Activated T-helper 1 cell treated with anti-CD3 and anti-CD28 coated beads, Interleukin-12 subunit alpha, Interleukin-12 subunit beta, Interleukin-2, Interleukin-4 antibody, amounts not matched to agents 30 ng/mL and 10 ng/mL and 1 ng/mL, durations not matched to agents 14 hours and 24 hours and 36 hours (primary cell): ENCODE results near the gene ERN1. TPM values are rescaled to one million over a fixed set of nuclear protein-coding genes. Genes with fewer than 3 reads are reported as not detected.

Experiments used
- DNase-seq: peaks from one replicate; pipeline ENCODE4 v3.0.0; 2021; ENCODE audit warnings: low spot score
- H3K27ac Mint-ChIP-seq: one replicate; pipeline ENCODE4 v1.8.0; 2021; ENCODE audit warnings: mild to moderate bottlenecking, mixed read lengths
- H3K27me3 Mint-ChIP-seq: one replicate; pipeline ENCODE4 v1.8.0; 2022; ENCODE audit warnings: mild to moderate bottlenecking, moderate library complexity, mixed read lengths; ENCODE audit not compliant: insufficient read depth
- H3K36me3 Mint-ChIP-seq: one replicate; pipeline ENCODE4 v1.8.0; 2021; ENCODE audit warnings: low read depth, mixed read lengths
- H3K4me1 Mint-ChIP-seq: one replicate; pipeline ENCODE4 v1.8.0; 2021; ENCODE audit warnings: low read depth, mixed read lengths
- H3K4me3 Mint-ChIP-seq: one replicate; pipeline ENCODE4 v1.8.0; 2021; ENCODE audit warnings: mild to moderate bottlenecking, moderate library complexity, mixed read lengths
- H3K9me3 Mint-ChIP-seq: one replicate; pipeline ENCODE4 v1.8.0; 2021; ENCODE audit warnings: mixed read lengths
- intact Hi-C: fragments of 100-400 bp; cut with micrococcal nuclease; formaldehyde crosslinking; loops from one replicate; pipeline ENCODE4 v1.15.1; 2024
- total RNA-seq: library from RNA; stranded (reverse); gene quantifications from 2 replicates; pipeline ENCODE4 v1.2.3, GENCODE V29; 2022

The ERN1 gene
- total RNA-seq, 1 donor from 2014 or later = 90.0 TPM

DNA sequence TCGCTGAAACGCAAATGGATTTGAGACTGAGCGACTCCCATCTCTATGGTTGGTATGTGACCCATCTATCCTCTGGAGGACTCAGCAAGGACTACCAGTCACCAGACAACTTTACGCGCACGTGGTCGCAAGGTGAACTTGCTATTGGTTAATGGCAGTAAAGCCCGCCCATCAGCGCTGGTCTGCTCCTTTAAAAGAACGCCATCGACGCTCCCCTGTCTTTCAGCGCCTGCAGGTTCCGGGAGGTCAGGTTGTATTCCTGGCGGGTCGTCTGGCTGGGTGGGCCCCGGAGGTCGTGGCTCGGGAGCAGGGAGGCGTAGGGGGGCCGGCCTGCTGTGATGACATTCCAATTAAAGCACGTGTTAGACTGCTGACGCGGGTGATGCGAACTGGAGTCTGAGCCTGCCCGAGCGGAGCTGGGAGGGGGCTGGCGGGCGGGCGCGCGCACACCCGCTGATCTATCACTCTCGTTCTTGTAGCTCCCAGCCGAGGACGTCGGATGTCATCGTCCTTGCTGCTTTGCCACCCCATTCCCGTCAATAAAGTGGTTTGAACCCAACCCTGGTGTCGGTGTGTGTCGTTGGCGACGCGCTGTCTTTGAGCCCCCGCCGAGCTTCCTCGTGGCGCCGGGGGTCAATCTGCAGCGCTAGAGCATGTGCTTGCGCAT lies 15.9 kb upstream of the ERN1 start:
- no peak overlapping the region for H3K27ac Mint-ChIP-seq
- peaks cover 19% of the 10 kb centered on the region for H3K4me1 Mint-ChIP-seq
- H3K36me3 Mint-ChIP-seq = peaks cover 30% of the 10 kb centered on the region
- H3K27me3 Mint-ChIP-seq = peaks cover 2% of the 10 kb centered on the region
- H3K9me3 Mint-ChIP-seq = no peaks in the 10 kb centered on the region
- peak; percentile 93 for DNase-seq
- no peak overlapping the region for H3K4me3 Mint-ChIP-seq
- intact Hi-C loops = loop anchor here (1.0 to 5.0 kb wide), 9 partner anchors 16 to 374 kb away; partner anchors contain the start of genes CCDC47, CEP95, DDX42 and DDX5

DNA sequence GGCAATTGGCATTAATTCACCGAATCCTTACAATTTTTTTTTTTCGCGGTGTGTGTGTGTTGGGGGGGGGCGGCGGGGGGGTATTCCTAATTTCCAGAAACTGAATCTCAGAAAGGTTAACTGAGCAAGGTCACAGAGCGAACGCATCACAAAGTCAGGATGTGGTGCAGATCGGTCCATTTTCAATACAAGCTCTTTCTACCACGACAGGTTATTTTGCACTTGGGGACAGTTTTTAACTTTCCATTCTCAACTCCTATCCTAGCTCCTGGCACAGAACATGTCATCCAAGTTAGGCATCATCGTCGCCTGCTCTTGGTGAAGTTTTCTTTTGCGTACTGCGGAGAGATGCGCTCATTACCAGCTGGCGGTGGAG lies 15.4 kb upstream of the ERN1 start:
- no peak overlapping the region for H3K4me3 Mint-ChIP-seq
- intact Hi-C loops = loop anchor here (1.0 to 5.0 kb wide), 9 partner anchors 15 to 373 kb away; partner anchors contain the start of genes CCDC47, CEP95, DDX42 and DDX5
- H3K27ac Mint-ChIP-seq = no peak overlapping the region
- peaks cover 4% of the 10 kb centered on the region for H3K27me3 Mint-ChIP-seq
- peaks cover 30% of the 10 kb centered on the region for H3K36me3 Mint-ChIP-seq
- H3K4me1 Mint-ChIP-seq = peaks cover 19% of the 10 kb centered on the region
- DNase-seq = no peak
- no peaks in the 10 kb centered on the region for H3K9me3 Mint-ChIP-seq

DNA sequence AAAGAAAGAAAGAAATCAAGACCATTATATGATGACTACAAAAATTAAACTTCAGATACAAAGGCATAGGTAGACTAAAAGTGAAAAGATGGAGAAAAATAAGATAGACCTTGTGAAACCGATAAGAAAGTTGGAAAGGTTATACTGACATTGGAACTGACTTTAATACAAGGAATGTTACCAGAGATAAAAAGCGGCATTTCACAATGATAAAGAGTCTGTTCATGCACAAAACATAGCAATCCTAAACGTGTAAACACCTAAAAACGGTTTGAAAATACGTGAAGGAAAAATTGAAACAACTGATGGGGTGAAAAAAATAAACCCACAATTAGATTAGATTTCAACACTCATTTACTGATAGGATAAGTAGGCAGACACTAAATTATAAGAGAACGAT lies 9.6 kb upstream of the ERN1 start:
- no peaks in the 10 kb centered on the region for H3K4me1 Mint-ChIP-seq
- H3K9me3 Mint-ChIP-seq = no peaks in the 10 kb centered on the region
- H3K4me3 Mint-ChIP-seq = no peak overlapping the region
- intact Hi-C loops = no loop called here
- no peak overlapping the region for H3K27ac Mint-ChIP-seq
- H3K27me3 Mint-ChIP-seq = peaks cover 4% of the 10 kb centered on the region
- DNase-seq = no peak
- H3K36me3 Mint-ChIP-seq = no peaks in the 10 kb centered on the region

DNA sequence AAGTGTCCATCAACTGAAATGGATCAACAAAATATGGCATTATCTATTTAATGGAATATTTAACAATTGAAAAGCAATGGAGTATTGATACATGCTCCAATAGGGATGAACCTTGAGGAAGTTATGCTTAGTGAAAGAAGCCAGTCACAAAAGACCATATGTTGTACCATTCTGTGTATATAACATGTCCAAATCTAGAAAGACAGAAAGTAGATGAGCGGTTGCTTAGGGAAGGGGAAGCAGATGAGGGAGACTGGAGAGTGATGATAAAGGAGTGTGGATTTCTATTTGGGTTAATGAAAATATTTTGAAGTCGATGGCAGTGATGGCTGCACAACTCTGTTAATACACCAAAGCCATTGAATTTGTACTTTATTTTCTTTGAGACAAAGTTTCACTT lies 8.5 kb upstream of the ERN1 start:
- Mint-ChIP-seq H3K4me3 (no peak overlapping the region), H3K27me3 (peaks cover 4% of the 10 kb centered on the region)
- intact Hi-C loops = no loop called here

DNA sequence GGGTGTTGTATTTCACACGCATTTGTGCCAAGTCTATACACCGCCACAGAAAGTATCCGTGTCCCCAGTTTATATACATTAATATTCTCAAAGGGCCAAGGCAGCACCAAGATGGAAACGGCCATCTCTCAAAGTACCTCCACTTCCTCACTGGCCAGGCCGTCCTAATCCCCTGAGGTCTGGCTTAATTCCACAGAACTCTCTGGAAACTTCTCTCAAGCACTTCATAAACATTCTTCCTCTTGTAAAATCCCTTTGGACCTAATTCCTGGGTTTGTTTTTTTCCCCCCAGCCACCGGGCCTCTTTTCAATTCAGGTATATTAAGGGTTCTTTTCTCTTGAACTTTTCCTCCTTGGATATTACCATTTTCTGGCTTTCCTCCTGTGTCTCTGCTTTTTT lies 5.1 kb upstream of the ERN1 start:
- DNase-seq = no peak
- intact Hi-C loops = loop anchor here (5.0 kb wide), 1 partner anchor 147 kb away; no protein-coding TSS in a partner anchor
- no peaks in the 10 kb centered on the region for H3K36me3 Mint-ChIP-seq

More for the DNA sequence above, 8.5 kb upstream of the ERN1 start:
- Mint-ChIP-seq H3K27ac (no peak overlapping the region), H3K36me3 (no peaks in the 10 kb centered on the region), H3K4me1 (peaks cover 5% of the 10 kb centered on the region), H3K9me3 (no peaks in the 10 kb centered on the region)
- no peak for DNase-seq

DNA sequence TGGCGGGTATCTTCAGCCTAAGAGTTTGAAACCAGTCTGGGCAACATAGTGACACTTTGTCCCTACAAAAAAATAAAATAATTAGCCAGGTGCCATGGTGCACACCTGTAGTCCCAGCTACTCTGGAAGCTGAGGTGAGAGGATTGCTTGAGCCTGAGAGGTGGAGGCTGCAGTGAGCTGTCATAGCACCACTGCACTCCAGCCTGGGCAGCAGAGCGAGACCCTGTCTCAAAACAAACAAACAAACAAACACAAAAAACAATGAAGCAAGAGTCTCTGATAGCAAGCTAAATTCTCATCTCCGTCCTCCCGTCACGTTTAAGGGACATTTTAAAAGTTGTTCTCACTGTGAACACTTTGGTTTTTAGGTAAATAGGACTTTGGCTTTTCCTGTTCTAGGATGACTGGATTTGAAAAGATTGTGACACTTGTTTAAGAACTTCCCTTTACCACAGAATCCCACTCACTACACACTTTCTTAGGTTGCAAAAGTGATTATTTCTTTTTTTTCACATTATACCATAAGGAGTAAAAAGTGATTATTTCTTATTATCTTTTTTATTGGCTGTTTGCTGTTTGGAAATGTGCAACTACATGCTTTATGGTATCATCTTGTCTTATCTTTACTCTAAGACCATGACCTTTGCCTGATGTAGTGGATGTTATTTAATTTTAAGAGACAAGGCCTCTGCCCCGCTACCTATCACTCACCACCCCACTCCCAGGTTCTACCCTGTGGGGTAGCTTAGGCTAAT lies 4.4 kb upstream of the ERN1 start:
- peaks cover 33% of the 10 kb centered on the region for H3K4me1 Mint-ChIP-seq
- H3K36me3 Mint-ChIP-seq = no peaks in the 10 kb centered on the region
- H3K4me3 Mint-ChIP-seq = no peak overlapping the region
- DNase-seq = no peak
- no peaks in the 10 kb centered on the region for H3K27me3 Mint-ChIP-seq
- intact Hi-C loops = loop anchor here (5.0 kb wide), 1 partner anchor 148 kb away; no protein-coding TSS in a partner anchor
- H3K27ac Mint-ChIP-seq = no peak overlapping the region
- H3K9me3 Mint-ChIP-seq = no peaks in the 10 kb centered on the region

More for the DNA sequence above, 5.1 kb upstream of the ERN1 start:
- H3K27ac Mint-ChIP-seq = no peak overlapping the region
- no peaks in the 10 kb centered on the region for H3K9me3 Mint-ChIP-seq
- no peaks in the 10 kb centered on the region for H3K27me3 Mint-ChIP-seq
- H3K4me1 Mint-ChIP-seq = peaks cover 33% of the 10 kb centered on the region
- no peak overlapping the region for H3K4me3 Mint-ChIP-seq

DNA sequence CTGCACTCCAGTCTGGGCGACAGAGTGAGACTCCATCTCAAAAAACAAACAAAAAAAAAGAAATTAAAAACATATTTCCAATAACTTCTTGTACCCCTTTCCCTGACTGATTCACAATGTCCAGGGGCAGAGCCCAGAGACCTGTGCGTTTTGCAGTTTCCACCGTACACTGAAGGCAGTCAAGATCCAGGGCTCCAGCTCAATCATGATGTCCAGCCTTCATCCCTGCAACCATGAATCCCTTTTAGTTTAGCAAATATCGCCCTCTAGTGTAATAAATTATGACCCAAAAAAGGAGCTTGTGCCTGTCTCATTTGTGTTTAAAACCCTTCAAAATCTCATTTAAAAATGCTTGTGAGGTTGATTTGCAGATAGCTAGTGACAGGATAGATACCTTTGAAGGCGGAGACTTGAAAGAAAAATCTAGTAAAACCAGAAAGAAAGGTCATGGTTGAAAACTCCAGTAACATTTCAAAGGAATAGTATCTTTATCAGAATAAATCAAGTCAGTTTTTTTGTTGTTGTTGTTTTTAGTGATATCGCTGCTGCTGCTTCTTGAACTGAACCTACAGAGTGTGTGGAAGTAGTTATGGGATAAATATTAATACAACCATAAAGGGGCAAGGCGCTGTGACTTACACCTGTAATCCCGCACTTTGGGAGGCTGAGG lies 3.7 kb upstream of the ERN1 start:
- no peak for DNase-seq
- H3K9me3 Mint-ChIP-seq = no peaks in the 10 kb centered on the region
- peaks cover 37% of the 10 kb centered on the region for H3K4me1 Mint-ChIP-seq
- H3K36me3 Mint-ChIP-seq = peaks cover 6% of the 10 kb centered on the region
- intact Hi-C loops = loop anchor here (1.0 to 5.0 kb wide), 5 partner anchors 70 to 214 kb away; no protein-coding TSS in a partner anchor
- peak overlapping the region; percentile 26 for H3K27ac Mint-ChIP-seq
- H3K27me3 Mint-ChIP-seq = no peaks in the 10 kb centered on the region
- no peak overlapping the region for H3K4me3 Mint-ChIP-seq

DNA sequence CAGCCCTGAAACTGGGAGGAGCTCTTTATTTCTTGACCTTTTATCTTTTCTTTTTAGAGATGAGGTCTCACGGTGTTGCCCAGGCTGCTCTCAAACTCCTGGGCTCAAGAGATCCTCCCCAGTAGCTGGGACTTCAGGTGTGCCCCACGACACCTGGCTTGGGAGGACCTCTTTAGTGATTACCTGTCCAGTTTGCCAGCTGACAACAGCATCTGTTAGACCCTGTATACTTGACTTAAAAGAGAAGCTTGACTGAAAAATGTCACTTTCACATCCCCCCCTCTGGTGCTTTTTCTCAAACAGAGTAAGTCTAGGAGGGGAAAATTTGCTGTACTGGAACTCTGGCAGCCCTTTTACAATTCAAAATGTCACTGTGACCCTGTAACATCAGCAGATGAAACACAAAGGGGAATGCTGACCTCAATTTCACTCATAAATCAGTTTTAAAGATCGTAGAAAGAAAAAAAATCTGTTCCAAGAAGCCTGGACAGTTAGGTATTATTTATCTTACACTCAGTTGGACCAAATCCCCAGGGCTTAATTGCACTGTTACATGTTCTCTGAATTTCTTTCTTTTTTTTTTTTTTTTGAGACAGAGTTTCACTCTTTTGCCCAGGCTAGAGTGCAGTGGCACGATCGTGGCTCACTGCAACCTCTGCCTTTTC lies 1.8 kb upstream of the ERN1 start:
- Mint-ChIP-seq H3K4me3 (peak overlapping the region; percentile 37), H3K4me1 (peaks cover 50% of the 10 kb centered on the region), H3K9me3 (no peaks in the 10 kb centered on the region), H3K36me3 (peaks cover 13% of the 10 kb centered on the region), H3K27me3 (no peaks in the 10 kb centered on the region), H3K27ac (peak overlapping the region; percentile 25)
- intact Hi-C loops = loop anchor here (5.0 kb wide), 1 partner anchor 151 kb away; no protein-coding TSS in a partner anchor
- no peak for DNase-seq

DNA sequence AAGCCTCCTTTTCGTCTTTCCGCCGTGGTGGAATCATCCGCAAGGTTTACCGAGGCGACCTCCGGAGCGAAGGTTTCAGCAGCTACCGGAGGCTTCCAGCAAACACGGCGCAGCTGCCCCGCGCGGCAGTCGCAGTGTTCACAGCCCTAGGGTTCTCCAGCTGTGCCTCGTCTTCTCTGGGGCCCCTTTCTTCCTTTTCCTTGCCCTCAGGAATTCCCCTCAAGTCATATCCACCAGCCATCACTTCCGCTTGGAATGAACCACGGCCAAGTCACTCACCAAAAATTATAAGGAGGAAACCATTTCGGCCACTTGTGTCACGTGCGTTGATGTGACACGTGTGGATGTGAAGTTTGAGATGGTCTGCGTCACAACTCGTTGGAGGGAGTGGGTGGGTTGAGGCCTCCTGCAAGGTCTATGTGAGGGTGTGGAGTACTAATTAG lies 636 bp upstream of the ERN1 start:
- peak; percentile 38 for DNase-seq
- peak overlapping the region; percentile 80 for H3K4me3 Mint-ChIP-seq
- H3K36me3 Mint-ChIP-seq = peaks cover 19% of the 10 kb centered on the region
- no peaks in the 10 kb centered on the region for H3K27me3 Mint-ChIP-seq
- H3K27ac Mint-ChIP-seq = peak overlapping the region; percentile 93
- intact Hi-C loops = loop anchor here (1.0 to 5.0 kb wide), 12 partner anchors 9 to 376 kb away; partner anchors contain the start of genes CEP95, DDX42, DDX5 and TEX2
- H3K4me1 Mint-ChIP-seq = peaks cover 61% of the 10 kb centered on the region
- H3K9me3 Mint-ChIP-seq = no peaks in the 10 kb centered on the region

DNA sequence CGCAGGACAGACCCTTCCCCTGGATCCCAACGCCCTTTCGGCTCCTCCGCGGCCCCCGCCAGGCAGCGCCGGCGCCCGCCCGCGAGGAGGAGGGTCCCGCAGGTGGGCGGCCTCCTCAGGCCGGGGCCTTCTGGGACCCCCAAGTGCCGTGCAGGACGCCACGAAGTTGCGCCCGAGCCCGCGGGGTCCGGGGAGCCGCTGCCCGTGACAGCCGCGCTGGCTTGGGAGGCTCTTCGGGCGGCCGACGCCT lies 504 bp downstream of the ERN1 start:
- peaks cover 73% of the 10 kb centered on the region for H3K4me1 Mint-ChIP-seq

DNA sequence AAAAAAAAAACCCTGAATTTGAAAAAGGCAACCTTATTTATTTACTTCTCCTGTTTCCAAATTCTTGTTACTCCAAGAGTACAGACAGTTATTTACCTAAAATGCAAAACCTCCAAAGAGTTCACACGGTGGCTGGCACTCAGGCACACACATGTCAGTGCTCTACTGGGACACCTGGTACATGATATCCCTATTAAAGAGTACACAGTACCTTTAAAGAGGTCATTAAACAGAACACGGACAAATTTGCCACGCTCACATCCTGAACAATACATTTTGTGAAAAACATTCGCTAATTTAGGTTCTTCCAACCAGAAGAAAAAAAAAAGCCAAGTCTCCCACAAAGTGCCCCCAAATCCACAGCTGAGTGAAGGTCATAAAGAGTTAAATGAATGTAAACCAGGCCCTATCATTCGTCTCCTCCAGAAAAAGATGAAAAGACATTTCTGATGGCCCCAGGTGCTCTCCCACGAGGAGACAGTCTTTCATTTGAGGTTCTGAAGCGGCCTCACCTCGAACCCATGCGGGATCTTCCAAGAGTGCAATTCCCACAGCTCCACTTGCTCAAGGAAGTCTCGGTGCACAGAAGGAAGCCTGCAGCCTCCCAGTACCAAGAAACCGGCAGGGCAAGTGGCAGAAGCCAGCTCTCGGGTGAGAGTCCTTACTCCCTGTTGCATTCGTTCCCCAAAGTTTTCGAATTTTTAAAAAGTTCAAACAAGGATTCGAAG lies 993 bp downstream of the ERN1 start:
- no peak for DNase-seq
- peaks cover 30% of the 10 kb centered on the region for H3K36me3 Mint-ChIP-seq
- H3K4me1 Mint-ChIP-seq = peaks cover 78% of the 10 kb centered on the region
- peak overlapping the region; percentile 98 for H3K4me3 Mint-ChIP-seq
- intact Hi-C loops = no loop called here
- peak overlapping the region; percentile 83 for H3K27ac Mint-ChIP-seq
- no peaks in the 10 kb centered on the region for H3K9me3 Mint-ChIP-seq
- no peaks in the 10 kb centered on the region for H3K27me3 Mint-ChIP-seq

More for the DNA sequence above, 504 bp downstream of the ERN1 start:
- no peaks in the 10 kb centered on the region for H3K27me3 Mint-ChIP-seq
- H3K4me3 Mint-ChIP-seq = peak overlapping the region; percentile 98
- no peak overlapping the region for H3K27ac Mint-ChIP-seq
- H3K9me3 Mint-ChIP-seq = no peaks in the 10 kb centered on the region
- peak; percentile 28 for DNase-seq
- intact Hi-C loops = no loop called here
- peaks cover 27% of the 10 kb centered on the region for H3K36me3 Mint-ChIP-seq

DNA sequence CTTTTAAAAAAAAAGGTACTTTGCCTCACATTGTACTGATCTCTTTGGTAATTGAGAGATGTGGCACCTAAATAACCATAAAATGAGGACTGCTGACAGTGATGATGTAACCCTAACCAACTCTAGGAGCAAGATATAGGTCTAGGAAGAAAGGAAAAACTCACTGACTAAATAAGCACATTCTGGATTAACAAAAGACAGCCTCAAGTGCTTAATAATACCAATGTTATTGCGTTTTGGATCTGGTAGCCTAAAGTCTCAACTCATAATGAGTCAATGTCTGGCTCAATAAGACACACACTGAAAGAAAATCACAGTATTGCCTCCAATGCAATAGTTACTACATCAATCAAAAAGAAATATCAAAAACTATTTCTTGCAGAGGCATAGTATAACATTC lies 3.0 kb downstream of the ERN1 start:
- Mint-ChIP-seq H3K9me3 (no peaks in the 10 kb centered on the region), H3K27ac (peak overlapping the region; percentile 37), H3K36me3 (peaks cover 45% of the 10 kb centered on the region), H3K27me3 (no peaks in the 10 kb centered on the region), H3K4me3 (peak overlapping the region; percentile 98), H3K4me1 (peaks cover 80% of the 10 kb centered on the region)
- no peak for DNase-seq
- intact Hi-C loops = no loop called here
